ENCODE data around the gene NAA20.

GRCh38 chr20:20063941-20064702 is 47.0 kb downstream of the NAA20 start:
- TF ChIP-seq, protein P1, sequence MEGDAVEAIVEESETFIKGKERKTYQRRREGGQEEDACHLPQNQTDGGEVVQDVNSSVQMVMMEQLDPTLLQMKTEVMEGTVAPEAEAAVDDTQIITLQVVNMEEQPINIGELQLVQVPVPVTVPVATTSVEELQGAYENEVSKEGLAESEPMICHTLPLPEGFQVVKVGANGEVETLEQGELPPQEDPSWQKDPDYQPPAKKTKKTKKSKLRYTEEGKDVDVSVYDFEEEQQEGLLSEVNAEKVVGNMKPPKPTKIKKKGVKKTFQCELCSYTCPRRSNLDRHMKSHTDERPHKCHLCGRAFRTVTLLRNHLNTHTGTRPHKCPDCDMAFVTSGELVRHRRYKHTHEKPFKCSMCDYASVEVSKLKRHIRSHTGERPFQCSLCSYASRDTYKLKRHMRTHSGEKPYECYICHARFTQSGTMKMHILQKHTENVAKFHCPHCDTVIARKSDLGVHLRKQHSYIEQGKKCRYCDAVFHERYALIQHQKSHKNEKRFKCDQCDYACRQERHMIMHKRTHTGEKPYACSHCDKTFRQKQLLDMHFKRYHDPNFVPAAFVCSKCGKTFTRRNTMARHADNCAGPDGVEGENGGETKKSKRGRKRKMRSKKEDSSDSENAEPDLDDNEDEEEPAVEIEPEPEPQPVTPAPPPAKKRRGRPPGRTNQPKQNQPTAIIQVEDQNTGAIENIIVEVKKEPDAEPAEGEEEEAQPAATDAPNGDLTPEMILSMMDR (IDR thresholded peaks at IDR 0.05): no peak
- TF ChIP-seq POLR2A (IDR thresholded peaks at IDR 0.05): no peak

Measured in Peyer's patch (tissue), 4 donors.